ENCODE data around the gene C18orf32. TPM values are rescaled to one million over a fixed set of nuclear protein-coding genes. Genes with fewer than 3 reads are reported as not detected.
A peak's percentile ranks its signal among the peaks of the same experiment; 100 is the strongest.

The C18orf32 gene
- total RNA-seq, 1 donor from 2014 or later, result 32.9 TPM

DNA sequence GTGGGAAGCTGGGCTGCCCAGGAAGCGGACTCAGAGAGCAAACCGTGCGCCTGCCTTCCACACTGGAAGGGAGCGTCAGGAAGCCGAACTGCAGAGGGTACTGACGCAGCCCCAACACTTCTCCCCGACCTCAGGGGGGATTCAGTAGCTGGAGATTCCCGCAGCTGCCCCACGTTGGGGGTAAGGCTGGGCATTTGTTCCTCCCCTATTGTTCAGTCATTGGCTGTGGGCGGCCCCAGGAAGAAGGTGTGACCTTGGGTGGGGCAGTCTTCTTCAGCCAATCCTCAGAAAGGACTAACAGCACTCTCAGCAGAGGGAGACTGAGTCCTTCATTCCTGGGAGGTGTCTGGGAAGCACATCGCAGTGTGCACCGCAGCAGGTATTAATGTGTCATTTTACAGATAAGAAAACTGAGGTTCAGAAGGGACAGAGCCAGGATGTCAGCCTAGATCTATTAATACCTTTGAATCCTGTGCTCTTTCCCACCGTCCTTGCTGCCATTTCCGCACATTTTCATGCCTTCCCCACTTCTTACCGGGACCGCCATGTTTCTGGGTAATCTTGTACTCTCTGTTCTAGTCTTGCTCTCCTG is 12.1 kb upstream of the C18orf32 start:
- H3K9me3 Mint-ChIP-seq, result no peaks in the 10 kb centered on the region
- no peak overlapping the region for H3K27ac Mint-ChIP-seq
- H3K4me3 Mint-ChIP-seq, result no peak overlapping the region
- intact Hi-C loops (cut with micrococcal nuclease), result no loop called here
- peaks cover 19% of the 10 kb centered on the region for H3K27me3 Mint-ChIP-seq
- CTCF ChIA-PET, result no interaction called here
- H3K4me1 Mint-ChIP-seq, result no peaks in the 10 kb centered on the region
- POLR2A ChIA-PET, result no interaction called here
- DNase-seq, result no peak
- no peak for ATAC-seq (ENCODE audit: low read depth)
- no peaks in the 10 kb centered on the region for H3K36me3 Mint-ChIP-seq (ENCODE audit: low read depth)
- TF ChIP-seq, protein P1, sequence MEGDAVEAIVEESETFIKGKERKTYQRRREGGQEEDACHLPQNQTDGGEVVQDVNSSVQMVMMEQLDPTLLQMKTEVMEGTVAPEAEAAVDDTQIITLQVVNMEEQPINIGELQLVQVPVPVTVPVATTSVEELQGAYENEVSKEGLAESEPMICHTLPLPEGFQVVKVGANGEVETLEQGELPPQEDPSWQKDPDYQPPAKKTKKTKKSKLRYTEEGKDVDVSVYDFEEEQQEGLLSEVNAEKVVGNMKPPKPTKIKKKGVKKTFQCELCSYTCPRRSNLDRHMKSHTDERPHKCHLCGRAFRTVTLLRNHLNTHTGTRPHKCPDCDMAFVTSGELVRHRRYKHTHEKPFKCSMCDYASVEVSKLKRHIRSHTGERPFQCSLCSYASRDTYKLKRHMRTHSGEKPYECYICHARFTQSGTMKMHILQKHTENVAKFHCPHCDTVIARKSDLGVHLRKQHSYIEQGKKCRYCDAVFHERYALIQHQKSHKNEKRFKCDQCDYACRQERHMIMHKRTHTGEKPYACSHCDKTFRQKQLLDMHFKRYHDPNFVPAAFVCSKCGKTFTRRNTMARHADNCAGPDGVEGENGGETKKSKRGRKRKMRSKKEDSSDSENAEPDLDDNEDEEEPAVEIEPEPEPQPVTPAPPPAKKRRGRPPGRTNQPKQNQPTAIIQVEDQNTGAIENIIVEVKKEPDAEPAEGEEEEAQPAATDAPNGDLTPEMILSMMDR (IDR thresholded peaks at IDR 0.05), result no peak

DNA sequence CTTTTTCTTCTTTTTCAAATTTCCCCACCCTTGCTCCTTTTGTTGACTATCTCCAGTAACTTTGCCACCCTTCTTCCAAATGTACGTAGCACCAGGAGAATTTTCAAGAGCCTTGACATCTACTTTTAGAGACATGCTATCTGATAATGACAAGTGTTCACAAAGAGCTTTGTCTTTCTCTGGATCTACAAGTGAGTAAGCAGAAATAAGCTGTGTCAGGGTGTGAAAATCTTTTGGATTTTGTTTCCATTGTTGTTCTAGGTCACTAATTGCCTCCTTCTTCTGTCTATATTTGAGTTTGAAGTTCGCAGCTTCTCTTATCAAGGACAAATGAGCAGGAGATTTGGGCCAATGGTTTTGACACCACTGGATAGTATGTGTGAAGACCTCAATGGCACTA is 8.4 kb upstream of the C18orf32 start:
- no peak for ATAC-seq (ENCODE audit: low read depth)
- H3K36me3 Mint-ChIP-seq (ENCODE audit: low read depth), result peaks cover 17% of the 10 kb centered on the region
- intact Hi-C loops (cut with micrococcal nuclease), result no loop called here

DNA sequence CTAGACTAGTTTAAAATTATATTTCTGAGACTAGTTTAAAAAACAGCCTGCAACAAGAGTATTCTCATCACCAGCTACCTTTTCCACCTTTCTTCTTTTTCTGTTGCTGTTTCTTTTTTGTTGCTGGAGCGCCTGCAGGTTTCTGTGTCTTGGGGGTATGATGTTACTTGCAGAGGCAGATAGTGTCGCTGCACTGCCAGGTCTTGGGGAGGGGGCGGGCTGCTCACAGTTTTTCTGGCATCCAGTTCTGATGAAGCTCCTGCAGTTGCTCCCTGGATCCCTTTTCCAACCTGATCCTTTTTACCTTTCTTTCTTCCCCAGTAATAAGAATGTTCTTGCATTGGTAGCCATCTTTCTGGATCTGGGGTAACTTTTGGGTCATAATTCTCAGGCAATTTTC is 8.0 kb upstream of the C18orf32 start:
- ATAC-seq (ENCODE audit: low read depth) (no peak), DNase-seq (no peak)
- POLR2A ChIA-PET, result interaction anchor here (0.6 kb wide), 1 partner anchor 8 kb away, joined by 3 read pairs; no protein-coding TSS in a partner anchor
- H3K4me1 Mint-ChIP-seq, result peaks cover 29% of the 10 kb centered on the region
- H3K9me3 Mint-ChIP-seq, result no peaks in the 10 kb centered on the region
- H3K27ac Mint-ChIP-seq, result no peak overlapping the region
- intact Hi-C loops (cut with micrococcal nuclease), result no loop called here
- TF ChIP-seq, protein P1 (IDR thresholded peaks at IDR 0.05), result no peak
- H3K4me3 Mint-ChIP-seq, result no peak overlapping the region
- H3K36me3 Mint-ChIP-seq (ENCODE audit: low read depth), result peaks cover 21% of the 10 kb centered on the region
- CTCF ChIA-PET, result interaction anchor here (1.6 kb wide), 1 partner anchor 15 kb away, joined by 9 read pairs; no protein-coding TSS in a partner anchor
- H3K27me3 Mint-ChIP-seq, result peaks cover 5% of the 10 kb centered on the region

More for the DNA sequence above, 8.4 kb upstream of the C18orf32 start:
- TF ChIP-seq, protein P1 (IDR thresholded peaks at IDR 0.05), result no peak
- Mint-ChIP-seq H3K27ac (no peak overlapping the region), H3K27me3 (peaks cover 9% of the 10 kb centered on the region), H3K9me3 (no peaks in the 10 kb centered on the region), H3K4me1 (peaks cover 25% of the 10 kb centered on the region), H3K4me3 (no peak overlapping the region)
- DNase-seq, result no peak
- POLR2A ChIA-PET, result interaction anchor here (1.2 kb wide), 1 partner anchor 24 kb away, joined by 3 read pairs; no protein-coding TSS in a partner anchor
- CTCF ChIA-PET, result interaction anchor here (0.8 to 1.6 kb wide), 2 partner anchors 15 to 1019 kb away, joined by 3 to 9 read pairs; no protein-coding TSS in a partner anchor

DNA sequence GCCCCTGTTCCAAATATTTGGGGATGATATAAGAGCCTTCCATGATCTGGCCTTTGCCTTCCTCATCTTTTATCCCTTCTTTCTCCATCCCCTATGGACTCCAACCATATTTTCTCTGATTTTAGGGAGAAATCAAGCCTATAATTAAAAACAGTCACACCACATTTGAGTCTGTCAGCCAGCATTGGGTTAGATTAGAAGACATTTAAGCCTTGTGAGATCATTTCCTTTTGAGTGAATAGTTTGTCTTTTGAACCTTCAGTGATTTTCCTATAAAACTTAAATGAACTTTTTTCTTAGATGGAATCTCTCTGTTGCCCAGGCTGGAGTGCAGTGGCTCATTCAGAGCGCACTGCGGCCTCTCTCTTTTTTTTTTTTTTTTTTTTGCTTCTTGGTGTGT is 7.6 kb upstream of the C18orf32 start:
- Mint-ChIP-seq H3K27ac (no peak overlapping the region), H3K36me3 (ENCODE audit: low read depth) (peaks cover 26% of the 10 kb centered on the region), H3K4me3 (no peak overlapping the region), H3K27me3 (peaks cover 4% of the 10 kb centered on the region), H3K9me3 (no peaks in the 10 kb centered on the region), H3K4me1 (peaks cover 33% of the 10 kb centered on the region)
- POLR2A ChIA-PET, result interaction anchor here (0.6 kb wide), 1 partner anchor 8 kb away, joined by 3 read pairs; no protein-coding TSS in a partner anchor
- ATAC-seq (ENCODE audit: low read depth) (no peak), DNase-seq (no peak)
- TF ChIP-seq, protein P1 (IDR thresholded peaks at IDR 0.05), result no peak
- CTCF ChIA-PET, result no interaction called here
- intact Hi-C loops (cut with micrococcal nuclease), result no loop called here

DNA sequence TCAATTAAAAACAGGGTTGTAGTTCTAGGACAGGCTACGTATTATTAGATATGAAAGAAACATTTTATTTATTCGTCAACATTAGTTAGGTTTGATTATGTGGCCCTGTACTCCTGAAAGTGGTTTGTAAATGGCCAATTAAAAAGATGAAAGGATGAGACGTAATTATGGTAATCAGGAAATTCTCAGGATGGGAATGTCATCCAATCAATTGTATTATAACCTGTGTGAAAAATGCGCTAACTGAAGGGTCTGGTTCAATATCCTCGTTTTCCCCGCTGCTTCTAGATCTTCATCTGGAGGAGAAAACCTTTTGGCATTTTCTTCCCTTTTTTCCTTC is 5.6 kb upstream of the C18orf32 start:
- peak overlapping the region; percentile 98 for H3K27ac Mint-ChIP-seq
- CTCF ChIA-PET, result no interaction called here

More for the DNA sequence above, 5.6 kb upstream of the C18orf32 start:
- no peak for DNase-seq
- peak overlapping the region; percentile 98 for H3K4me3 Mint-ChIP-seq
- H3K36me3 Mint-ChIP-seq (ENCODE audit: low read depth), result peaks cover 45% of the 10 kb centered on the region
- TF ChIP-seq, protein P1 (IDR thresholded peaks at IDR 0.05), result no peak
- intact Hi-C loops (cut with micrococcal nuclease), result loop anchor here (1.0 kb wide), 4 partner anchors 32 to 1705 kb away; partner anchors contain the start of genes CXXC1, DYM, ELAC1 and MEX3C
- peaks cover 51% of the 10 kb centered on the region for H3K4me1 Mint-ChIP-seq
- H3K27me3 Mint-ChIP-seq, result no peaks in the 10 kb centered on the region
- no peak for ATAC-seq (ENCODE audit: low read depth)
- H3K9me3 Mint-ChIP-seq, result no peaks in the 10 kb centered on the region
- POLR2A ChIA-PET, result interaction anchor here (1.6 kb wide), 1 partner anchor 321 kb away, joined by 4 read pairs; no protein-coding TSS in a partner anchor

Measured in activated B cell treated with CpG ODN at 0.5 μM for 24 hours (primary cell).